GM23248 (cell line): Measurements from ENCODE around the gene EHD3. TPM values are rescaled to one million over a fixed set of nuclear protein-coding genes. Genes with fewer than 3 reads are reported as not detected.

Experiments
- DNase-seq: peaks from one replicate; pipeline ENCODE4 v3.0.0-alpha.2; 2015
- H2AFZ ChIP-seq: fragments of 200-600 bp; sonication (generic); 2 replicates; pipeline ENCODE4 v1.6.1; 2016; ENCODE audit warnings: antibody characterized with exemption
- H3F3A ChIP-seq: fragments of 200-600 bp; sonication (generic); 2 replicates; pipeline ENCODE4 v1.6.1; 2016; ENCODE audit warnings: mild to moderate bottlenecking, antibody characterized with exemption, mixed run types; ENCODE audit not compliant: insufficient read depth
- H3K27ac ChIP-seq: fragments of 200-600 bp; sonication (generic); 2 replicates; pipeline ENCODE4 v1.5.1; 2016; ENCODE audit warnings: mild to moderate bottlenecking
- H3K27me3 ChIP-seq: fragments of 200-600 bp; sonication (generic); replicated peaks from 2 replicates; pipeline ENCODE4 v1.6.1; 2016; ENCODE audit warnings: mild to moderate bottlenecking; ENCODE audit not compliant: insufficient read depth
- H3K36me3 ChIP-seq: fragments of 200-600 bp; sonication (generic); 2 replicates; pipeline ENCODE4 v1.6.1; 2016; ENCODE audit warnings: low read depth, mild to moderate bottlenecking
- H3K4me1 ChIP-seq: fragments of 200-600 bp; sonication (generic); 2 replicates; pipeline ENCODE4 v1.6.1; 2016; ENCODE audit warnings: mild to moderate bottlenecking; ENCODE audit not compliant: insufficient read depth
- H3K4me2 ChIP-seq: fragments of 200-600 bp; sonication (generic); one replicate; pipeline ENCODE4 v1.6.1; 2016; ENCODE audit warnings: mild to moderate bottlenecking; ENCODE audit not compliant: unreplicated experiment
- H3K4me3 ChIP-seq: fragments of 200-600 bp; sonication (generic); 2 replicates; pipeline ENCODE4 v1.5.1; 2016; ENCODE audit warnings: mild to moderate bottlenecking
- H3K79me2 ChIP-seq: fragments of 200-600 bp; sonication (generic); 2 replicates; pipeline ENCODE4 v1.6.1; 2016; ENCODE audit warnings: mild to moderate bottlenecking; ENCODE audit not compliant: insufficient read depth
- H3K9ac ChIP-seq: fragments of 200-600 bp; sonication (generic); 2 replicates; pipeline ENCODE4 v1.6.1; 2016; ENCODE audit warnings: mild to moderate bottlenecking
- H3K9me2 ChIP-seq: fragments of 200-600 bp; sonication (generic); 2 replicates; pipeline ENCODE4 v1.6.1; 2016; ENCODE audit warnings: mixed run types, mild to moderate bottlenecking, moderate library complexity; ENCODE audit not compliant: insufficient read depth
- H3K9me3 ChIP-seq: fragments of 200-600 bp; sonication (generic); one replicate; pipeline ENCODE4 v1.6.1; 2017; ENCODE audit warnings: low read depth
- H4K20me1 ChIP-seq: fragments of 200-600 bp; sonication (generic); 2 replicates; pipeline ENCODE4 v1.6.0; 2016; ENCODE audit not compliant: insufficient read depth
- EZH2 ChIP-seq: fragments of 200-600 bp; sonication (generic); IDR thresholded peaks from 2 replicates; pipeline ENCODE4 v1.6.1; 2018; ENCODE audit warnings: antibody characterized with exemption, mild to moderate bottlenecking; ENCODE audit not compliant: insufficient read depth, poor library complexity, severe bottlenecking
- EZH2phosphoT487 ChIP-seq: fragments of 200-600 bp; sonication (generic); IDR thresholded peaks from 2 replicates; pipeline ENCODE4 v1.6.1; 2018; ENCODE audit warnings: antibody characterized with exemption, moderate library complexity, mild to moderate bottlenecking, low read depth; ENCODE audit not compliant: insufficient read depth
- WGBS, 2 experiments: methylation state at CpG; one replicate each; pipeline ENCODE4 v1.1.6; 2015 to 2017; ENCODE audit warnings: low lambda C conversion rate in 2 of 2, low coverage in 1 of 2; ENCODE audit errors: missing lambda C conversion rate in 2 of 2; 5-methylcytosine and 5-hydroxymethylcytosine counted together
- in situ Hi-C: fragments of 300-500 bp; cut with MboI; formaldehyde crosslinking; loops from 2 replicates; pipeline ENCODE4 v1.15.0; 2020
- polyA plus RNA-seq: library from polyadenylated mRNA; unstranded; fragments of >200 nt; fragmentation: Nextera tagmentation; extraction: Ambion mirVana; gene quantifications from 2 replicates; pipeline ENCODE4 v1.2.1, GENCODE V29; 2016
- total RNA-seq: library from RNA; depleted of rRNA; stranded (reverse); fragments of >200 nt; shearing (Covaris generic); gene quantifications from 2 replicates; pipeline ENCODE4 v1.2.3, GENCODE V29; 2014

EHD3 gene
- total and polyA plus RNA-seq, 2 experiments from 2014 or later, result 25.9 to 33.6 TPM

- Histone ChIP-seq H3K27me3 (no peaks in the 10 kb centered on the region), H3K4me3 (no peak overlapping the region), H3K4me1 (peaks cover 11% of the 10 kb centered on the region; the same call in 1 of the 2 replicates), H3K9me2 (no peaks in the 10 kb centered on the region), H3K27ac (peak overlapping the region; percentile 21; the same call in 1 of the 2 replicates), H2AFZ (peak overlapping the region; percentile 77; the same call in 1 of the 2 replicates), H3F3A (no peaks in the 10 kb centered on the region), H4K20me1 (no peaks in the 10 kb centered on the region), H3K4me2 (no peak overlapping the region), H3K9me3 (no peaks in the 10 kb centered on the region), H3K79me2 (peaks cover 65% of the 10 kb centered on the region), H3K36me3 (no peaks in the 10 kb centered on the region), H3K9ac (no peak overlapping the region)
- 79 to 83% methylated on average over 11 of the region's 11 CpGs for WGBS, 2 experiments
- in situ Hi-C loops, result no loop called here
- TF ChIP-seq EZH2phosphoT487 (no peak), EZH2 (no peak)
- DNase-seq, result no peak
These were observed 6.7 kb downstream of the EHD3 start for GRCh38 chr2:31240381-31241365.

GRCh38 chr2:31241625-31242270, 7.8 kb downstream of the EHD3 start:
- Histone ChIP-seq H3K4me3 (no peak overlapping the region), H3K36me3 (no peaks in the 10 kb centered on the region), H3K27me3 (no peaks in the 10 kb centered on the region), H3K4me1 (peaks cover 17% of the 10 kb centered on the region; the same call in 1 of the 2 replicates), H3K79me2 (peaks cover 54% of the 10 kb centered on the region), H4K20me1 (no peaks in the 10 kb centered on the region), H3K9ac (no peak overlapping the region), H3K9me3 (no peaks in the 10 kb centered on the region), H3F3A (no peaks in the 10 kb centered on the region), H3K9me2 (no peaks in the 10 kb centered on the region), H3K4me2 (no peak overlapping the region), H2AFZ (no peak overlapping the region), H3K27ac (no peak overlapping the region)
- WGBS, 2 experiments, result 93 to 97% methylated on average over 10 of the region's 10 CpGs
- TF ChIP-seq EZH2phosphoT487 (no peak), EZH2 (no peak)
- no peak for DNase-seq
- in situ Hi-C loops, result no loop called here

GRCh38 chr2:31243053-31243452, 9.1 kb downstream of the EHD3 start:
- WGBS, 2 experiments, result 99% methylated on average over 5 of the region's 5 CpGs
- no peak for DNase-seq
- H3K9me3 ChIP-seq, result no peaks in the 10 kb centered on the region
- in situ Hi-C loops, result no loop called here
- no peak overlapping the region for H3K4me3 ChIP-seq
- no peak overlapping the region for H3K4me2 ChIP-seq
- H3K9ac ChIP-seq, result no peak overlapping the region
- no peaks in the 10 kb centered on the region for H4K20me1 ChIP-seq
- peaks cover 42% of the 10 kb centered on the region for H3K79me2 ChIP-seq
- H3K27ac ChIP-seq, result no peak overlapping the region
- H3K36me3 ChIP-seq, result no peaks in the 10 kb centered on the region
- no peak overlapping the region for H2AFZ ChIP-seq
- H3K27me3 ChIP-seq, result no peaks in the 10 kb centered on the region
- no peaks in the 10 kb centered on the region for H3F3A ChIP-seq
- H3K4me1 ChIP-seq, result peaks cover 17% of the 10 kb centered on the region; the same call in 1 of the 2 replicates
- TF ChIP-seq EZH2 (no peak), EZH2phosphoT487 (no peak)
- no peaks in the 10 kb centered on the region for H3K9me2 ChIP-seq

- Histone ChIP-seq H3K79me2 (peaks cover 34% of the 10 kb centered on the region), H3K9me3 (no peaks in the 10 kb centered on the region), H3K9ac (no peak overlapping the region), H2AFZ (no peak overlapping the region), H3K36me3 (no peaks in the 10 kb centered on the region), H3K27me3 (no peaks in the 10 kb centered on the region), H3K4me2 (no peak overlapping the region), H3K9me2 (no peaks in the 10 kb centered on the region), H3F3A (no peaks in the 10 kb centered on the region), H3K4me3 (no peak overlapping the region), H3K27ac (no peak overlapping the region), H3K4me1 (peaks cover 17% of the 10 kb centered on the region; the same call in 1 of the 2 replicates), H4K20me1 (no peaks in the 10 kb centered on the region)
- TF ChIP-seq EZH2 (no peak), EZH2phosphoT487 (no peak)
- 99% methylated on average over 10 of the region's 10 CpGs for WGBS, 2 experiments
- in situ Hi-C loops, result no loop called here
- DNase-seq, result no peak
These were observed 10.1 kb downstream of the EHD3 start for GRCh38 chr2:31244101-31244500.
